Measurements from ENCODE around the gene SETDB1.

DNA sequence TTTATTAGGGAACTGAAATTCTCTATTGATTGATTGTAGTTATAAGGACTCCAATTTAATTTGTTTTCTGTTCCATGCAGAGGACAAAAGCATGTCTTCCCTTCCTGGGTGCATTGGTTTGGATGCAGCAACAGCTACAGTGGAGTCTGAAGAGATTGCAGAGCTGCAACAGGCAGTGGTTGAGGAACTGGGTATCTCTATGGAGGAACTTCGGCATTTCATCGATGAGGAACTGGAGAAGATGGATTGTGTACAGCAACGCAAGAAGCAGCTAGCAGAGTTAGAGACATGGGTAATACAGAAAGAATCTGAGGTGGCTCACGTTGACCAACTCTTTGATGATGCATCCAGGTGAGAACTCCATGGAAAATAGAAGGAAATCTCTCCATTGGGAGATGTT, 1.5 kb downstream of the SETDB1 start:
- TF ChIP-seq POLR2AphosphoS5 (IDR thresholded peaks at IDR 0.05; ENCODE audit: low read depth, low read length) (no peak), POLR2A (IDR thresholded peaks at IDR 0.05; ENCODE audit: low read depth, low read length) (no peak), POU2F2 (IDR thresholded peaks at IDR 0.05; ENCODE audit: low read depth, low read length) (no peak), TAF1 (IDR thresholded peaks at IDR 0.05; ENCODE audit: low read depth, low read length) (no peak), SPI1 (IDR thresholded peaks at IDR 0.05; ENCODE audit: low read depth, low read length) (no peak), PAX5 (IDR thresholded peaks at IDR 0.05; ENCODE audit: insufficient read depth, low read length, severe bottlenecking) (no peak)

All from GM12891 (cell line).